Stimulated activated CD4-positive, alpha-beta T cell treated with anti-CD3 and anti-CD28 coated beads, Interleukin-2, amount 100 ng/mL, for 24 hours (primary cell): ENCODE measurements around the gene HOXA2.

Experiments
- DNase-seq, 2 donors: peaks; one replicate each; pipeline ENCODE4 v3.0.0-alpha.2; 2020

HOXA2 gene

GRCh38 chr7:27111042-27111750 is 8.7 kb upstream of the HOXA2 start:
- DNase-seq: no peak

- DNase-seq: no peak
These were observed 7.9 kb upstream of the HOXA2 start for GRCh38 chr7:27110186-27111031.

DNA sequence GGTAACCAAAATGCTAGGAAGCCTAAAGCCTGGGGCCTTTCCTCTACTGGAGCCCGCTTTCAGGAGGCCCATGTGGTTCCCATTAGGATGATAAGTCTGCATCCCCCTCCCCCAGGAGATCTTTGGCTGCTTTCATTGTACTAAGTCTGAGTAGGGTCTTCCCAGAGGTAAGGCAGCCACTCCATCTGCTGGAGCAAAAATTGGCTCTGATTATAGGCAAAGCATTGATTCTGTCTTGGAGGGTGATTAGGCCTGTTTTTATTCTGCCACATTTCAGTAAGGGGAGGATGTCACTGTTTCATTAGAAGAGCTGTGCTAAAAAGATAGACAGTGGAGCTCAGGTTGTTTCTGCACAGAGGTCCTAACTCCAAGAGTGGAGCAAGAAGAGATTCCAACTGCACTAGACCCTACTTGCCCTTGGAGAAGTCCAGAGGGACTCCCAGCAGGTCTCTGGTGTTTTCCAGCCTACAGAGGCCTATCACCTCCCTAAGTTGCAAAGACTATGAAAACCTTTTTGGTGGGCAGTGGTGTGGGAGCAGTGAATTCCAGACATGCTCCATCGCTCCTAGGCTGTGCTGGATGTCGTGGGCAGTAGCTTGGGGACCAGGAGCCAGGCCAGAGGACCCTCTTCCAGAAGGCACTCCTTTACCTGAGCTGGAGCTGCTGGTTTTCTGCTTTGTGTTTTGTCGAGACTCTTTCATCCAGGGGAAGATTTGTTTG is 7.1 kb upstream of the HOXA2 start:
- DNase-seq: no peak

- DNase-seq: no peak
These were observed 6.1 kb upstream of the HOXA2 start for GRCh38 chr7:27108390-27109127.

- no peak for DNase-seq
These were observed 5.2 kb upstream of the HOXA2 start for GRCh38 chr7:27107391-27108381.

DNA sequence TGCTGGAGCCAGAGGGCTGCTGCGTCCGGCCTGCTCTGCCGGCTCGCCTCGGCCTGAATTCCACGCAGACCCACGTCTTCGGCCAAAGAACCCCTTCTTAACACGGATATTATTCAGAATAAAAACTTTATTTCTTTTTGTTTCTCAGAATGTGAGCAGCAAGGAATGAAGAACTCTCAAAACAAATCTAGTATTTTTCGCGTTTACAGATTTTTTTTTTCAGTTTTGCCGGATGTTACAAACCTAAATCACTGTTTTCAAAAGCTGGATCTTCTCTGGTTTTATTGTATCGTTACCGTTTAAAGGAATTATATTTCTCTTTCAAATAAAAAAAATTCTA is 4.4 kb upstream of the HOXA2 start:
- no peak for DNase-seq

GRCh38 chr7:27106181-27106900 is 3.9 kb upstream of the HOXA2 start:
- no peak for DNase-seq

GRCh38 chr7:27105301-27106031 is 3.0 kb upstream of the HOXA2 start:
- DNase-seq: no peak

DNA sequence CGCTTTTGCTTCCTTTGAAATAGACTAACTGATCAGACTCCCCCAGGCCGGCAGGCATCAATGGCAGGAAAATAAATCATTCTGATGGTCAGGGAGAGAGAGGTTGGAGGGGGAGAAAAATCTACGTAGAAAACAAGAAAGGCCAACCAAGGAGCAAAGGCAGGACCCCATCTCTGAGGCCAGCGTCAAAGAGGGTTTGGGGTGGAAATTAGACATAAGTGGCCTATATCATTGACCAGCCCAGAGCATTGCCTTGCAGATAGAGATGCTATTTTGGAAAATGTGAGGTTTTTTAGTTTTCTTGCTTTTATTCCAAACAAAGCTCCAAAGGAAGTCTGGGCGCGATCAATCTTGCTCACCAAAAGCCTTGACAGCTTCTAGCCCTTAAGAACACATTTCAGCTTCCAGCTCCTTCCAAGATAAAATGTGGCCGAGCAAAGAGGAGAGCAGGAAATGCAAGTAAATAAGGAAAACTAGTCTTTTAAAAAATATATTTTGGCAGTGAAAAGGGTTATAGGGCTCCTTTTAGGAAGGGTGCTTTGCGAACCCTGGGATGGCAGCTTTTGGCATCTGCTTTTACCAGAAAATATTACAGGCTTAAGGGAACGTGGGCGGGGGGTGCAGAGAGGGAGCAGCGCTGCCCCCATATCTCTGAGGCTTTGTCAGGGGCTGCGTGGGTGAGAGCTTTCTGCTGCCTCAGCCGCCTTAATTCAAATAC is 2.0 kb upstream of the HOXA2 start:
- DNase-seq: no peak

DNA sequence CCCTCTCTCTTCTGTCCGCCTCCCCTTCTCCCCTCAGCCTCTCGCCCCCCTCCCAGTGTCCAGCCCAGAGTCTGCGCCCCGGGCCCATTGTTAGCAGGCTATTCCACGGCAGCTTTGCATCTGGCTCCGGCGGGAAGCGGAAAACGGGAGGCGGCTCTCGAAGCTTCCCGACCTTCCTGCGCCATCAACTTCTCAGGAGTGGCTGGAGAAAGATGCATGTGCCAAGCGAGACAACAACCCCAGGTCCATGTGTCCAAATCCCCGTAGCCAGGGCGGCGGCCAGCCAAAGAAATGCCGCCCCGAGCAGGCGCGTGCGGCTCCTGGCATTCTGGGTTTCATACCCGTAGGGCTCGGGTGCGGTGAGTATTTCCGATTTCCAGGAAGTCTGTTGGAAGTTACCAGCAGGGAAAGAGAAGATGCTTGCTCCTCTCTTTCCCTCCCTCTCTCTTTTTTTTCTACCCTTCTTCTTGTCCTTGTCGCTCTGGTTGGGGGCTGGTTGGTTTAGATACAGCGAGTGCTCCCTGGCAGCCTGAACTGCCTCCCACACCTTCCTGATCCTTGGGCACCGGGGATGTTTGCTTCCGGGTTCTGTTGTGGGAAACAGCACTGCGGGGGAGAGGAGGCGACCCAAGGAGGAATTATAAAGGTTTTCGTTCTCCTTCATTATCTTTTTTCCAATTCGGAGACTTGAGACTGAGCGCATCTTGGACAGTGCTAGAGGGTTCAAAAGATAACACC is 1.2 kb upstream of the HOXA2 start:
- no peak for DNase-seq

GRCh38 chr7:27101957-27102580 is 414 bp downstream of the HOXA2 start:
- no peak for DNase-seq

DNA sequence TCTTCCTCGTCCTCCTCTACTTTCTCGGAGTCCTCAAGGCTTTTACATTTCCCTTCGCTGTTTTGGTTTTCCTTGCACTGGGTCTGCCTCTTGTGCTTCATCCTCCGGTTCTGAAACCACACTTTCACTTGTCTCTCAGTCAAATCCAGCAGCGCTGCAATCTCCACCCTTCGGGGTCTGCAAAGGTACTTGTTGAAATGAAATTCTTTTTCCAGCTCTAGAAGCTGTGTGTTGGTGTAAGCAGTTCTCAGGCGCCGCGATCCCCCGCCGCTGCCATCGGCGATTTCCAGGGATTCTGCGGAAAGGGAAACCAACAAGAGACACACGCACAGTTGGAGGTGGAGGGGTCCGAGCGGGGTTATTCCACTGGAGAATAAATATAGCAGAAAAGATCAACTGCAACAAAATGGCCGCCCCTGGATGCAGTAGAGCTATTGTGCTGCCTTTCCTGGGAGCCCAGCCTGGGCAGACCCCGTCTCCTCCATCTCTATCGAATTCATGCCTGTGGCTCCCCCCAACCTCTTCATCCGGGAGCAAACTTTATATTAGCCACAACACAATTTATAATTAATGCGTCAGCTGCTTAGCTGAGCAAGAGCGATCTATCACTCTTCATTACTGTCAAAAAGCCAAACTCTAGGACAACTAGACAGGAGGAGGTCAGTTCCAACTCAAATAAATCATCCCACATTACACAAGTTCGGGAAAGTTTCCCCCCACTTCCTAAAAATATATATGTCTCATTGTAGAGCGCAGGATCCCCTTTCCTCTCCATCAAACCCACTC is 1.1 kb downstream of the HOXA2 start:
- DNase-seq: no peak

- no peak for DNase-seq
These were observed 1.8 kb downstream of the HOXA2 start for GRCh38 chr7:27100694-27101170.

- DNase-seq: no peak
These were observed 2.8 kb downstream of the HOXA2 start for GRCh38 chr7:27099453-27100370.

GRCh38 chr7:27098578-27099451 is 3.7 kb downstream of the HOXA2 start:
- DNase-seq: no peak
